DMS 273 treated with DMSO at 0.1 percent for 48 hours (cell line): ENCODE data around the gene C14orf132.

Experiments used
- DNase-seq: peaks from one replicate; lab custom pipeline; 2025; lab: John Stamatoyannopoulos, UW

The C14orf132 gene

GRCh38 chr14:96098309-96098998 lies 59.3 kb downstream of the C14orf132 start:
- peak; percentile 61 for DNase-seq

GRCh38 chr14:96098999-96099335 lies 59.8 kb downstream of the C14orf132 start:
- DNase-seq, result no peak

- DNase-seq, result peak; percentile 45
These were observed 61.3 kb downstream of the C14orf132 start for GRCh38 chr14:96100161-96101064.

GRCh38 chr14:96102081-96102856 lies 63.1 kb downstream of the C14orf132 start:
- DNase-seq, result no peak

GRCh38 chr14:96103075-96103474 lies 63.9 kb downstream of the C14orf132 start:
- DNase-seq, result no peak

GRCh38 chr14:96103560-96104460 lies 64.6 kb downstream of the C14orf132 start:
- DNase-seq, result peak; percentile 37

- DNase-seq, result peak; percentile 93
These were observed 65.4 kb downstream of the C14orf132 start for GRCh38 chr14:96104469-96105057.

- no peak for DNase-seq
These were observed 66.1 kb downstream of the C14orf132 start for GRCh38 chr14:96105089-96105925.

DNA sequence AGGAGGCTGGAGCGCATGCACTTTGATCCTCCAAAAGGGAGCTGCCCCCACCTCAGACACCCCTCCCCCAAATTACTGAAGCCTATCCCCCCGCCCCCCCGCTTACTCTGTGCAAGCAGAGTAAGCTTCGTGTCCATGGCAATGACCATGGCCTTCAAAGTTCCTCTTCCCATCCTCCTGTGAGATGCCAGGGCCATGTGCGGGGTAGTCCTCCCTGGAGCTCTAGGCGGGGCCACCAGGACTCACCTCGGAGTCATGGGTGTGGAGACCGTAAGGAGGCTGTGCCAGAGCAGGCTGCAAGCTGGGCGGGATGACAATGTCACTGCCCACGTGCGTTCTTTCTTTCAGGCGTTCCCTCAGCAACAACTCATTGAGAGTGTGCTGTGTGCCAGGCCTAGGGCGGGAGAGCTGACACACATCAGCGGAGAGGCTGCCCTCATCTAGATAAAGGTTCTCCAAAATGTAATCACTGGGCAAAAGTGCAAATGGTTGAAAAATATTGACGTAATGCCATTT lies 66.8 kb downstream of the C14orf132 start:
- DNase-seq, result no peak

GRCh38 chr14:96106891-96107290 lies 67.7 kb downstream of the C14orf132 start:
- no peak for DNase-seq

DNA sequence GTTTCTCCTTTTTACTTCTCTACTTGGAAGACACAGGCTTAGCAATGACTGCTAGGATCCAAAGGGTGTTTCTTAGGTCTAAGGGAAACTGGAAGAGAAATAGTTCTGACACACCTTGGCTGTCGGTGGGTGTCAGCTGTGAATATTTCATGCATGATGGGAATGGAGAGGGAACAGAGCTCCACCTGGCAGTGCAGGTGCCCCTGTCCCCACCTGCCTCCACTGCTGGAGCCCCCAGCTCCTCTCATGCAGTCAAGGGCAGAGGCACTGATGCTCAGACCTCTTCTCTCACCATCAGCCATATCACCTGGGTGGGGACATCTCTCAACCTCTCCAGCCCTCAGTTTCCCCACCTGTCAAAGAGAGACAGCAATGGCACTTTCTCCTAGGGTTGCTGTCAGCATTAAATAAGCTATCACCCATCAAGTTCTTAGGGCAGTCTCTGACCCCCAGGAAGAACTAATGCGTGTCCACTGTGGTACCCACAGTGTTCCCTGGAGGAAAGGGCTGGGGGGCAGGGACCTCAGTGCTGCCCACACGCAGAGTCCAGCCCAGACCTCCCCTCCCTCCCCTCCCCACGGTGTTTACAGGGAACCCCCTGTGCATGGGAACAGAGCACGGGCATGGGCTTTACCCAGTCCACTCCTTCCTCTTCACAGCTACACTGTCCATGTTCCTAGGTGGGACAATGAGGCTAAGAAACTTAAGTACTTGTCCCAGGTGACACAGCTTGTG lies 69.1 kb downstream of the C14orf132 start:
- DNase-seq, result no peak

GRCh38 chr14:96108911-96109310 lies 69.7 kb downstream of the C14orf132 start:
- no peak for DNase-seq

GRCh38 chr14:96109596-96110355 lies 70.6 kb downstream of the C14orf132 start:
- no peak for DNase-seq

DNA sequence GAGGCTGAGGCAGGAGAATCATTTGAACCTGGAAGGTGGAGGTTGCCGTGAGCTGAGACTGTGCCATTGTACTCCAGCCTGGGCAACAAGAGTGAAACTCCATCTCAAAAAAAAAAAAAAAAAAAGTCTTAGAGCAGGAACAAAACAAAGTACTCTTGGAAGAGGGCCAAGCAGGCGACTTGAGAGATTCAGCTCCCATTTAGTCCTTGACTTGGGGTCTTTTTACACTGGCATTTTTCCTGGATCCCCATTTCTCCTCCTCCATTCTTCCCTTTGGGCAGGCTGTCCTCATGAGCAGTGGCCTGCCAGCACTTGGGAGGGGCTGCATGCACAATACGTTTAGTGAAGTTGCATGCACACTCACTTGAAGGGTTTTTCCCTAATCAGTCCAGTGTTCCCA lies 72.9 kb downstream of the C14orf132 start:
- DNase-seq, result no peak

DNA sequence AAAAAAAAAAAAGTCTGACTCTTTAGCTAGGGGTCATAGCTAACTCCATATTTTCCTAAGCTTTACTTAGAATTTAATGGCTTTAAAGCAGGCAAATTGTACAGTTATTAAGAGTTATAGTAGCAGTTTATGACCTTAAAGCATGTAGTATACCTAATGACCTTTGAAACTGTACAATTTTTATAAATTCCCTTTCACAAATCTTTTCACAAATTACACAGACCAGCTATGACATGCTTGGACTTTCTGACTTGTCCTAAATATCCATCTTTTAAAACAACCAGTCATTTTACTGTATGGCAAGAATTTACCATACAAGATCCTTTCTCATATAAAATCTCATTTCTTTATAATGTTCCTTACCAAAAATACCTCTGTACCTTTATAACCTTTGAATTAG lies 74.8 kb downstream of the C14orf132 start:
- no peak for DNase-seq

DNA sequence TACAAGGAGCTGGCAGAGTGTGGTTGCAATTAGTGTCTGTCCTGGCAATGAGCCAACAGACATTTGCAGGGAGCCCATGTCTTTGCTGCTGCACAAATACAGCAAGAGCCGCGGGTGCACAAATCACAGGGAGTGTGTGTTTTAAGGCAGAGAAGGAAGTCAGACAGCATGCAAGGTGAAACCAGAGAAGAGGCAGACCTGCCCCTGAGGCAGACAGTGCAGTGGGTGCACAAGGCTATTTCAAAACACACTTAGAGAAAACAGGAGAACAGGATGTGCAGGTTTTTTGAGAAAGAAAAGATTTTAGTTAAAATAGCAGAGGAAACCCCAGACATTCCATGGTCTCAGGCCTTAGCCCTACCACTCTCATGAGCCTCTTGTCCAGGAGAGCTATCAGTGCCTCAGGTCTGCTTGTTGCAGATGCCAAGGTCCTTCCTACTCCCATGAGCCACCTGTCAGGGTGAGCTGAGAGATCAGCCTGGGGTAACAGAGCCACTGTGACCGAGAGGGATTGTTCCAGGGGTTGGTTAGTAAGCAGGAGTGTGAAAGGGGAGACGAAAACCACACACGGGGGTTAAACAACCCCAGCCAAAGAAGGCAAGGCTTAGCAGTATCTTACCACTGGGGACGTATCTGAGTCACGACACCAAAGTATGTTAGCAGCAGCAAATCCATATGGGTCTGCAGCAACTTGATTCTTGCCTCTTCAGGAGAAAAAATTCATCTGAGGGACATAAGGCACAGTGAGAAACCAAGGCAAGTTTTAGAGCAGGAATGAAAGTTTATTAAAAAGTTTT lies 78.1 kb downstream of the C14orf132 start:
- DNase-seq, result peak; percentile 51

DNA sequence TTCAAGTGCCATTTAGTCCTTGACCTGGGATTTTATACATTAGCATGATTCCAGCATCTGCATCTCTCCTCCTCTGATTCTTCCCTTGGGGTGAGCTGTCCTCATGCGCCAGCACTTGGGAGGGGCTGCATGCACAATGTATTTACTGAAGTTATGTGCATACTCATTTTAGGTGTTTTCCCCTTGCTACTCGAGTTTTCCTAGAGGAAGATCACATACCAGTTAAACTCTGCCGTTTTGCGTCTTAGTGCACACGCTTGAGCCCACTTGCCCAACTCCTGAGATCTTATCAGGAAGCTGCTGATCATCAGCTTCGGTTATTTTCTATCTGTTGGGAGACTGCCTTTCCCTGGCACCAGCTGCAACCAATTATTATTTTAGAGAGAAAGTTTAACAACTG lies 78.8 kb downstream of the C14orf132 start:
- DNase-seq, result no peak

DNA sequence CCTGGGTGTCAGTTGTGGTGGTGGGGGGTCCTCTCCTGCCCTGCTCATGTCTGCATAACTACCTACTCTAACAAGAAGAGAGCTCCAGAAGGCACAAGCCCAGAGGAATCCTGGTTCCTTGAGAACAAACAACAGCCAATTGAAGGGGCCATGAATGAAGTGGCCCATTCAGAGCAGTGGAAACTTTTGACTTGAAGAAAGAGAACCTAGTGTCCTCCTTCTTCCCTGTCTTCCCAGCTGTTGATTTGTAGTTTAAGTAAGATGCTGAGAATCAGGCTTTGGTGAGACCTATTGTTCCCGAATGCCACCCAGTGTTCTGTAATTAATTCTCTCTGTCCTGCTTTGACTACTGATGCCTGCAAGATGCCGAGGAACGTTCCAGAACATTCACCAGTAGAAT lies 79.2 kb downstream of the C14orf132 start:
- no peak for DNase-seq
